ENCODE measurements around the gene CDYL.
"Not testable (repeated sequence)": the region's sequence is repeated elsewhere in the genome, so short reads cannot be mapped to it uniquely, and the experiment has no call there.

Gene CDYL

GRCh38 chr6:4969609-4970285 lies 193.5 kb downstream of the CDYL start:
- DNase-seq: no peak

- DNase-seq: no peak
These were observed 194.7 kb downstream of the CDYL start for GRCh38 chr6:4970739-4971395.

GRCh38 chr6:4971851-4972250 lies 195.6 kb downstream of the CDYL start:
- DNase-seq: no peak

- no peak for DNase-seq
These were observed 196.2 kb downstream of the CDYL start for GRCh38 chr6:4972438-4972837.

GRCh38 chr6:4973415-4973814 lies 197.2 kb downstream of the CDYL start:
- no peak for DNase-seq

GRCh38 chr6:4973982-4974745 lies 198.0 kb downstream of the CDYL start:
- peak; percentile 93 for DNase-seq

GRCh38 chr6:4974962-4975361 lies 198.8 kb downstream of the CDYL start:
- no peak for DNase-seq

GRCh38 chr6:4975506-4975905 lies 199.3 kb downstream of the CDYL start:
- DNase-seq: no peak

- no peak for DNase-seq
These were observed 201.3 kb downstream of the CDYL start for GRCh38 chr6:4977468-4977867.

GRCh38 chr6:4979426-4979825 lies 203.2 kb downstream of the CDYL start:
- no peak for DNase-seq

- no peak for DNase-seq
These were observed 205.6 kb downstream of the CDYL start for GRCh38 chr6:4981761-4982160.

GRCh38 chr6:4983322-4983721 lies 207.1 kb downstream of the CDYL start:
- DNase-seq: no peak

GRCh38 chr6:4986999-4987398 lies 210.8 kb downstream of the CDYL start:
- no peak for DNase-seq

GRCh38 chr6:4987432-4987831 lies 211.2 kb downstream of the CDYL start:
- no peak for DNase-seq

- DNase-seq: no peak
These were observed 218.5 kb downstream of the CDYL start for GRCh38 chr6:4994741-4995140.

GRCh38 chr6:4997862-4998261 lies 221.7 kb downstream of the CDYL start:
- no peak for DNase-seq

GRCh38 chr6:4999586-4999985 lies 223.4 kb downstream of the CDYL start:
- DNase-seq: no peak

- DNase-seq: peak; percentile 98
These were observed 227.6 kb downstream of the CDYL start, which contains the start of gene RPP40 for GRCh38 chr6:5003604-5004372. Gene RPP40, minus strand, starts transcription at chr6:5004037. Its CDS starts 35 bp downstream, at chr6:5004002.

GRCh38 chr6:5004373-5005037 lies 228.3 kb downstream of the CDYL start:
- DNase-seq: no peak

GRCh38 chr6:5005038-5005433 lies 228.8 kb downstream of the CDYL start:
- DNase-seq: not testable (repeated sequence)

Data from femur (tissue), 1 donor.